ENCODE data around the gene ETS1.

- TF ChIP-seq CTCF (IDR thresholded peaks at IDR 0.05; ENCODE audit: insufficient read depth, low read length) = no peak
- TF ChIP-seq POLR2AphosphoS5 (IDR thresholded peaks at IDR 0.05; ENCODE audit: low read depth) = no peak
- no peak for TF ChIP-seq REST (IDR thresholded peaks at IDR 0.05; ENCODE audit: insufficient replicate concordance, low read depth)
- TF ChIP-seq GABPA (IDR thresholded peaks at IDR 0.05; ENCODE audit: low read depth) = no peak
Observed at GRCh38 chr11:128584253-128584652, 3.1 kb downstream of the ETS1 start.

Measured in HL-60 (cell line).